HG02852 (cell line): ENCODE results near the gene NPTXR.
"Not testable (repeated sequence)": the region's sequence is repeated elsewhere in the genome, so short reads cannot be mapped to it uniquely, and the experiment has no call there.

ENCODE experiments used
- ATAC-seq: cut with Tn5 transposase; IDR thresholded peaks from one replicate; pipeline ENCODE4 v1.9.1; 2021; ENCODE audit warnings: mild to moderate bottlenecking, moderate library complexity; ENCODE audit not compliant: unreplicated experiment

NPTXR gene

DNA sequence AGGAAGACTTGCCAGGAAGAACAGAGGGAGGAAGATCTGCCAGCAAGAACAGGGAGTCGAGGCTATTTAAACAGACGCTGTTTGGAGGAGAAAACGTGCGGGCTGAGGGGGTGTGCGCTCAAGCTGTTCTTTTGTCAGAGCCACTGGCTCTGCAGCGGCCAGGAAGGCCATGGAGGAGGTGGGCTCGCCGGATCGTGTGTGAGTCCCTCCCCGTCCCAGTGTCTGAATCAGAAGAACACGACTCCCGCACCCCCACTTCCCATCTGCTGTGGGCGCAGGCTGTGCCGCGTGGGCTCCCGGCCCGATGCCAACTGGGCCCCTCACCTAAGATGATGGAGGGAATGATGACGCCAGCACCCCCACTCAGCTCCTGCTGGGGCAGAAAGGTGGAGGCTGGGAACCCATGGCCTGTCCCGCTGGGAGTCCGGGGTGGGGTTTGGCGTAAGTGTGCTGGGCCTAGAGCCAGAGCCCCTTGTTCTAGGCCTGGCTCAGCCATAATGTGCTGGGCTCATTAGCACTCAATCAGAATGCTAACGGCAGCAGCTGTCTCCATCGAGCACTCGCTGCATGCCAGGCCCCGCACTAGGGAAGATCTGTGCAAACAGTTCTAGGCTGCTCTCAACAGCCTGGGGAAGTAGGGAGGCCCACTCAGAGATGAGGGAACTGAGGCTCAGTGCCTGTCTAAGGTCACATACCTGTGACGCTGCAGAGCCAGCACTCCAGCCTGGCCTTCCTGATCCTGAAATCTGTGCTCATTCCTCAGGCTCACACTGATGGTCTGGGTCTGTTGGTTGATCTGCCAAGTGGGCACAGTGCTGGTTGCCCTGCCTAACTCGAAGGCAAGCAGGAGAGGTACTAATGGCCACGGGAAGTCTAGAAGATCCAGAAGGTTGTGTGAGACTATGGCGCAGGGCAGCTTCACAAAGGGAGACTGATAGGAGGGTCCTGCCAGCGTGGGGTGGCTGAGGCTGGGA, 11.5 kb downstream of the NPTXR start:
- ATAC-seq: no peak

DNA sequence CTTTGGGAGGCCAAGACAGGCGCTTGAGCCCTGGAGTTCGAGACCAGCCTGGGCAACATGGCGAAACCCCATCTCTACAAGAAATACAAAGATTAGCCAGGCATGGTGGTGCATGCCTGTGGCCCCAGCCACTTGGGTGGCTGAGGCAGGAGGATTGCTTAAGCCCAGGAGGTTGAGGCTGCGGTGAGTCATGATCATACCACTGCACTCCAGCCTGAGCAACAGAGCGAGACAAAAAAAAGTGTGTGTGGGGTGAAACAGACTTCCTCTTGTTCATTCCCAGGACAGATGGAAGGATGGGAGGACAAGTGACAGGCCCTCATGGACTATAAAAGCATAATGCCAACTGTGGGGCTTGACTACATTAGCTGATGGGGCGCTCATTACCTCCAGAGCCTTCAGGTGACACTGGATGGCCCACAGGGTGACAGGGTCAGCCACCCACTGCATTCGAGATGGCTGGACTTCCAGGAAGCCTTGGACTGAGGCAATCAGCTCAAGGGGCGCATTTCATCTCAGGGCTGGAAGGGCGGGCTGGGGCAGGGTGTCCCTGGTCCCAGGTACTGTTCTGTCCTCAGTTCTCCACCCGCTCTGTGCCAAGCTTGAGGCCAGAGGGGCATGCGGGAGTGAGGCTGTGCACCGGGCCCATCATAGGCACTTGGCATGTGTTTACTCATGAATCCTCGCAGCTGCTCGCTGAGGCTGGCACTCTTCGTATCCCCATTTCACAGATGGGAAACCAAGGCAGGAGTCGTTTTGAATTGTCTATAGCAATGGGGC, 12.5 kb downstream of the NPTXR start:
- ATAC-seq: no peak

DNA sequence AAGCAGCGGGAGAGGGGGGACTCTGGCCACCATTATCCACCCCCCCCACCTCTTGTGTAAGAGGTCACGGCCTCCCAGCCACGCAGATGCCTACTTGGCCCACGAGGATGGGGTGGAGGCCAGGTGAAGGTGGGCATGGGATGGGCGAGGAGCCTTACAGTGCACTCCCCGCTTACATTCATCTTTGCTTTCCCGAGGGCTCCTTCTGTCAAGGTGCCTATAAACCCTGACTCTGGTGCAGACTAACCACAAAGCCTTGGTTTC, 13.1 kb downstream of the NPTXR start:
- no peak for ATAC-seq

DNA sequence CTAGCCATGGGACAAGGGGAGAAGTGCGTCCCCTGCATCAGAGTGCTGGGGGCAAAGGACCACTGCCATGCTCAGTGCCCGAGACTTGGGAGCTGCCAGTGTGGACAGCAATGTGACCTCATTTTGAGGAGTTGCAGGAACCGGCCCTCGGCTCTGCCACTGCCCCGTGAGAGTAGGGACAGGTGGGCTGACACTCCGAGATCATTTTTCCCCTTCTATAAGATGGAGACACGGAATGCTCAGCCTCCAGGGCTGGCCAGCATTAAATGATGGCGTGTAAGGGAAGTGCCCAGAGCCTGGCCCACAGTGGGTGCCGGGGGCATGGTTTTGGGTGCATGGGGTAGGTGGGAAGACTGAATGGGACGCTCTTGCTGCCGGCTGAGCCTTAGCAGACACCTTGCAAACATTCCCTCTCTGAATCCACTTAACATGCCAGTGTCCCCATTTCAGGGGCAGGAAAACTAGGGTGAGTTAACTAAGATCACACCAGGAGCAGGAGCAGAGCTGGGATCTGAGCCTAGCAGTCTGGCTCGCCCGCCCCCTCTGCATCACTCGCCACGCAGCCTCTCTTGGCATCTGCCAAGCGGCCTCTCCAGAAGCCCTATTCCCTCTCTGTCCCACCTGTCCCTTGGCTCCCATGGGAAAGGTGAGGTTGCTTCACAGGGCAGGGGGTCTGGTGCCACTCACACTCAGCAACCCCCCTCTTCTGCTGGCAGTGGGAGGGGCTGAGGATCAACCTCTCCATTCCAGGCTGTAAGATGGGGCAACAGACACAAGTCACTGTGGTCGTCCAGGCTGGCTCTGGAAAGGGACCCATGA, 13.6 kb downstream of the NPTXR start:
- ATAC-seq: no peak

DNA sequence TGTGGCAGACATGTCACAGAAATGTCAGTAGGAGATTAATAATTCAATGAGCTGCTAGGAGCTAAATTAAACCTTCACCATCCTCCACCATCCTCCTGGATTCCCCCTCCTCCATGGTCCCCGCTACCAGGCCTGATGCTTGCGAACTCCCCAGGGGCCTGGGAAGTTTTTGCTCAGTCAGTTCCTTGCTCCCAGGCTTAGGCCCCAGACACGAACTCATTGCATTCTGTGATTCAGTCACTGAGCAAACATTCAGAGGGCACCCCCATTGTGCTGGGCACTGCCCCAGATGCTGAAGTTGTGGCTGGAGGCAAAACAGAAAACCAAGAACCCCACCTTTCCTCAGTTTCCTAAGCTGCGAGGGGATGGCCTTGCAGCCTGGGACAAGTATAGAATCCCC, 14.3 kb downstream of the NPTXR start:
- ATAC-seq: no peak

DNA sequence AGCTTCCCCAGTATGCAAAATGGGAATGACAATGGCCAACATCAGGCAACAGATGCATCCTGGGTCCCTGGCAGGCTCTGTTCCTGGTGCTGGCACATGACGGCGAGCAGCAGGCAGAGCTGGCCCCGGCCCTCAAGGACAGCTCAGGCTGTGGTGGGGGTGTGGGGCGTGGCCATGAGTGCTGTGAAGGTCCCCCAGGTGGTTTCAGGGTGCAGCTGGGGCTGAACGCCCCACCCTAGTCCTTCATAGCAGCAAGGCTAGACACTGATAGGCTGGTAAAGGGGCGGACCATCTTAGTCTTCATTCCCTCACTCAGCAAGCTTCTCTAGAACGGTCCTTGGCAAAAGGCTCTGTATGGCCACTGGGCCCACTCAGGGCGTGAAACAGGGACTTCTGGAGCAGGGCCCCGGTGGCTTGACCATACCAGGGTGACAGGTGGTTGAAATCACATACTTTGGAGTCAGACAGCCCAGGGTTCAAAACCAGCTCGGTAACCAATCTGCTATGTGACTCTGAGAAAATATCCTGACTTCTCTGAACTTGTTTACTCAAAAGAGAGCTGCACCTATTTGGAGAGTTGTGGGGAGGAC, 15.1 kb downstream of the NPTXR start:
- no peak for ATAC-seq

DNA sequence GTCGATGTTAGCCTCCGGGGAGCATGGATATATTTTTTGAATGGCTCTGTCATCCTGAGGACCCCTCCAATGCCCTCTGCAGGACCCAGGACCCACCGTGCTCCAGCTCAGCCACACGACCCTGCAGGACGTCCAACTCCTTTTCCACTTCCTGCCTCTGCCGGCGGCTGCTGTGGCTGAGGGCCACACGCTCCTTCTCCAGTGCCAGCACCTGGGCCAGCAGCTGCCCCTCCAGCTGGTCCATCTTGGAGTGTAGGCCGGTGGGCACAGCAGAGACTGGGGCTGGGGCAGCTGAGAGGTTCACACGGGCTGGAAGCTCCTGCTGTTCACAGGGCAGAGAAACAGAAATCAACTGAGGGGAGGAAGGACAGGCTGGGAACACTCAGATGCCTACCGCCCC, 15.6 kb downstream of the NPTXR start:
- no peak for ATAC-seq

DNA sequence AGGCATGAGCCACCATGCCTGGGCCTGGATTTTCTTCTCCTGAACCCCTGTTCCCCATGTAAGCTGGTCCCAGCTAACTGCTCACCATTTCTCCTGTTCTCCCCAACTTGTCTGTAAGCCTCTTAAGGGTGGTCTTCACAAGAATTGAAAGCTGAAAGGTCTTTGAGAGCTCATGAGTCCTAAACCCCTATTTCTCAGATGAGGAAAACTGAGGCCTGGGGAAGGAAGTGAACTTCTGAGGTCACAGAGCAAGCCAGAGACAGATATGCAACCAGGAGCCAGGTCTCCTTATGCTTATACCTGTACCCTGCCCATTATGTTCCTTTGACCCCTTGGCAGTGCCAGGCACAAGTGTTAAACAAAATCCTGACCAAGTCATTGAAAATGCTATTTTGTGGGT, 16.3 kb downstream of the NPTXR start:
- no peak for ATAC-seq

DNA sequence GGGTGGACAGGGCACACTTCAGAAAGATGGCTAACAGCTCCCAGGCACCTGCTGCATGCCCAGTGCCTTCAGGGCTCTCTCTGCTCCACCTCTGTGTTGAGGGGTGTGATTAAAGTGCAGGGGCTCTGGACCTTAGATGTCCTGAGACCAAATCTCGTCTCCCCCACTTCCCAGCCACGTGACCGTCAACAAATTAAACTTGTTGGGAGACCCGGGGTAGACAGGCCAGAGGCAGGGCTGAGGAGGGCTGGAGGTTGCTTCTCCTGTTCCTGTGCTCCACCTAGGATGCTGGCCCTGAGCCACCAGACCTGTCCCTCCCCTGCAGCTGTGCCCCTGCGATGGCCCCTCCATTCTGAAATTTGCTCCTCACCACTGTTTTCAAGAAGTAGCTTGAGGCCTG, 17.0 kb downstream of the NPTXR start:
- ATAC-seq: no peak

DNA sequence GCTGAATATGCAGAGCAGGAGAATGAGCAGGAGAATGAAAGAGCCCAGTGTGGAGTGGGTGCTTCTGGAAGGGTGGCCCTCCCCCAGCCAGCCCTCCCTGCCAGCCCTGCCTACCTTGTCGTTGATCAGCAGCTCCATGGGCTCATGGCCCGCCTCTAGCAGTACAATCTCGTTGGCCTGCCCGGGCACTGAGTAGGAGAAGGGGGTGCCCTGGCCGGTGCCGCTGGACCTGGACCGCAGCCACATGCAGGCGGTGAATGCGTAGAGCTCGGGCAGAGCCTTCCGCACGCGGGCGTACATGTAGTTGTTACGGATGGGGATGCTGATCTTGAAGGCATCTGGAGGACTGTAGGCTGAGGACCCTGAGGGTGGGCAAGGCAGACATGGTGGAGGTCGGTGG, 17.4 kb downstream of the NPTXR start:
- no peak for ATAC-seq

DNA sequence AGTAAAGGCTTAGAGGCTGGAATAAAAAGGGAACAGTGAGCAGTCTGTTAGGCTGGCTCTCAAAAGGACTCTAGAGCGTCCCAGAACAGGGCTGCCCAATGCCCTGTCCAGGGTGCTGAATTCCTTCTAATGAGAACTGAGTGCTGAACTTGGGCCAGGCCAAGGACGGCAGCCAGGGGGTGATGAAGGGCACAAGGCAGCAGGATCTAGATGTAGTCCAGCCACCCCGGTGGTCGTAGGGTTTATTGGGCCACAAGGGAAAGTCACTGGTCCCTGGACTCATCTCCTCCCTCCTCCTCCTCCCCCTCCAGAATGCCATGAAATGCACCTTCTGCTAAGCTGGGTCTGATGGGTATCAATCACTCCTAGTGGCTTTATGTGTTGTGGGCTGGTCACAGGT, 19.2 kb downstream of the NPTXR start:
- ATAC-seq: no peak

DNA sequence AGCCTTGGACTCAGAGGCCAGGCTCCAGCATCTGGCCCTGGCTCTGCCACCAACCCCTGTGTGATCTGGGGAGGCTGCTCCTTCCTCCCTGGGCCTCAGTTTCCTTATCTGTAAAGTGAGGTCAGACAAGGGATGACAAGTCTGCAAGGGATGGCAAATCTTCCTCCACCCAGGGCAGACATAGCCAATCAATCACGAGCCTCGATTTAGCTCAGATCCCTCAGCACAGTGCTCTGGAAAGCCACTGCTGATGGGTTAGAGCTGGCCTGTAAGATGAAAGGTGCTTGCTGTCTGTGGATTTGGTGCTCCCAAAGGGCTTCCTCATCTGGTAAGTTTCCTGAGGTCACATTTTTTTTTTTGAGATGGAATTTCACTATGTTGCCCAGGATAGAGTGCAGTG, 20.2 kb downstream of the NPTXR start:
- ATAC-seq: no peak

DNA sequence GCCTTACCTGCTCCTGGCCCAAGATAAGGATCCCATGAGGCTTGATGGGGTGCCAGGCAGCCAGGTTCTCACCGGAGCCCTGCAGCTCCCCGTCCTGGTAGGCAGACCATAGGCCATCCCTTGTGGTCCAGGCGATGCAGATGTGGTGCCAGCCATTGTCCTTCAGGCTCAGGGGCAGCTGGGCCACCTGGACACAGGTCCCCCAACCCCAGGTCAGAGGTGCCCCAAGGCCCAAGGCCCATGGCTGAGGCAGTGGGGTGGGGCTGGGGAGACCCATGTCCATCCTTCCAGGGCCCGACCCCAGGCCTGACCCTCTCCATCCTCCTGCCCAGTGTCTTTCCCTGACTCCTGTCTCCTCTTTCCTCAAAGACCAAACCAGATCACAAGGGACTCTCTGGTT, 20.8 kb downstream of the NPTXR start:
- ATAC-seq: no peak

DNA sequence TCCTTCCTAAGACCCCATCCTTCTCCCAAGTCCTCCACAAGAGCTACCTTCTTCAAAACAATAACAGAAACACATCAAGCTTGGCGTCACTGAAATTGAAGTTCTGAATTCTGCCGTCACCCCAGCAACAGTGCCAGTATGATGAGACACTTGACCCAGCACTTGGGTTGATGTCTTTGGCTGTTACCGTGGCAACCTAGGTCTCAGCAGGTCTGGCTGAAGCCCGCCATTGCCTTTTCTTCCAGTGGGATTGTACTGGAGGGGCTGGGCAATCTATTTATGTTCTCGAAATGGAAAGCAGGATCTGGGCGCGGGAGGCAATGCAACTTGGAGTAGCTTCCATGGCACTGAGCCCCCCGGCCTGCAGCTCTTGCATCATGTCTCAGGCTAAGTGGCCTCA, 23.8 kb downstream of the NPTXR start:
- ATAC-seq: no peak

DNA sequence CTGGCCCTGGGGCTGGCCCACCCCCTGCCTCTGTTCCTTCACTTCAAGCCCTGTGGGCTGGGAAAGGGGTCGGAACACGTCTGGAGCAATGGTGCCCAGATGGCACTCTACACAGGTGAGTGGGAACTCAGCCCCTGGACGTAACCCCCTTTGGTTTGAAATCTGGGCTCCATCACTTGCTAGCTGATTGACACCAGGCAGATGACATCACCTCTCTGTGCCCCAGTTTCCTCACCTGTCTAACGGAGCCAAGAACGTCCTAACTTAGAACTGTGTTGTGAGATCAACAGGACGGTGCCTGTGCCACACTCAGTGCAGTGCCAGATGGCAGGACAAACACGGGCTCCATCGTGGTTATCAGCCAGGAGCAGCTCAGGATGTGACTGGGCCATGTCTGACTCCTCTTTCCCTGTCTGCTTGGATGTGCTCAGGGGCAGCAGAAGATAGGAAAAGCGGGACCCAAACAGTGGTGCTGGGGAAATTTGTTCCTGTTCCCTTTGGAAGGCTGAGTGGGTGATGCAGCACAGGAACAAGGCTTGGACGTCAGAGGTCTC, 24.4 kb downstream of the NPTXR start:
- ATAC-seq: no peak

DNA sequence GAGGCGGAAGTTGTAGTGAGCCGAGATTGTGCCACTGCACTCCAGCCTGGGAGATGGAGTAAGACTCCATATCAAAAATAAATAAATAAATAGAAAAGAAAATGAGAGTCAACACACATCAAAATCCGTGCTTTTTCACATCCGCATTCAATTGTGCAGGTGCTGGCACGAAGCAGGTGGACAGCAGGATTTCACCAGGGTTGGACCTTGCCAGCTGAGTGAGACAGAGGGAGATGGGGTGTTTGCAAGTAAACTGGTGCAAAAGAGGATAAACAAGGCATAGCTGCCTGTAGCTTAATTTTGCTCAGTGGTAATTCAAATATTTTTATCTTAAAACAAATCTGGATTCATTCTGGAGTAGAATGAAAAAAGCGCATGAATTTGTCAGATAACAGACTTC, 26.6 kb downstream of the NPTXR start:
- no peak for ATAC-seq

DNA sequence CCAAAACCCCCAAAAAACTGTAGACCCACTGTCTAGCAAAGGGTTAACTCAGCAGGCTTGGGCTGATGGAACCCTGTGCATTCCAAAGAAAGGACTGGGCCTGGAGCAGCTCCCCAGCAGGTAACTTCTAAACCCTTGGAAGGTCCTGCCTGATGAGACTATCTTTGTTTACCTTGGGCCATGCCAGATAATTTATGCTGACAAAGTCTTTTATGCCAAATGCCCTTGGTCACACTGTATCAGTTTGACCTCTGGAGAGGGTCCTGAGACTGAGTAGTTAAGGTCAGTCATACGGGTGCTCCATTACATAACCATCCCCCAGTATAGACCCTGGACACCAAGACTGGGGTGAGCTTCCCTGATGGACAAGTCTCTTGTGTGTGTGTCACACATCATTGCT, 28.0 kb downstream of the NPTXR start:
- no peak for ATAC-seq

DNA sequence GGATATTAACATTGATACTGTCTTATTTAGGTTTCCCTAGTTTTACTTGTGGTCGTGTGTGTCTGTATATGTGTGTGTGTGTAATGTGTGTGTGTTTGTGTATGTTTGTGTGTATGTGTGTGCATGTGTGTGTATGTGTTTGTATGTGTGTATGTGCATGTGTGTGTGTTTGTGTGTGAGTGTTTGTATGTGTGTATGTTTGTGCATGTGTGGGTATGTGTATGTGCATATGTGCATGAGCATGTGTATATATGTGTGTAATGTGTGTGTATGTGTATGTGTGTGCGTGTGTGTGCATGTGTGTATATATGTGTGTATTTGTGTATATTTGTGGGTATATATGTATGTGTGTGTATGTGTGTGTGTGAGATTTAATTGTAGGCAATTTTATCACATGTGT, 32.6 kb downstream of the NPTXR start:
- ATAC-seq: no peak

DNA sequence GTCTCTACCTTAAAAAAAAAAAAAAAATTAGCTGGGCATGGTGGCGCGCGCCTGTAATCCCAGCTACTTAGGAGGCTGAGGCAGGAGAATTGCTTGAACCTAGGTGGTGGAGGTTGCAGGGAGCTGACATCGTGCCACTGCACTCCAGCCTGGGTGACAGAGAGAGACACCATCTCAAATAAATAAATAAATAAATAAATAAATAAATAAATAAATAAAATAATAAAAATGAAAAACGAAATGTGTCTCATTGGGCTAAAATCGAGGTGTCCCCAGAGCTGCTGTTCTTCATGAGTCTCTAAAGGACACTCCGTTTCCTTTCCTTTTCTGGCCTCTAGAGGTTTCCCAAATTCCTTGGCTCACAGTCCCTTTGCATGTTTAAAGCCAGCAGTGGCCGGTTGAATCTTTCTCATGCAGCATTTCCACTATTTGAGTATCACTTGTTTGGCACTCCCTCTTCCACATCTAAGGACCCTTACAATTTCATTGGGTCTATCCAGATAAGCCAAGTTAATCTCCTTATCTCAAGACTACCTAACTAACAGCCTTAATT, 38.7 kb downstream of the NPTXR start:
- not testable (repeated sequence) for ATAC-seq

DNA sequence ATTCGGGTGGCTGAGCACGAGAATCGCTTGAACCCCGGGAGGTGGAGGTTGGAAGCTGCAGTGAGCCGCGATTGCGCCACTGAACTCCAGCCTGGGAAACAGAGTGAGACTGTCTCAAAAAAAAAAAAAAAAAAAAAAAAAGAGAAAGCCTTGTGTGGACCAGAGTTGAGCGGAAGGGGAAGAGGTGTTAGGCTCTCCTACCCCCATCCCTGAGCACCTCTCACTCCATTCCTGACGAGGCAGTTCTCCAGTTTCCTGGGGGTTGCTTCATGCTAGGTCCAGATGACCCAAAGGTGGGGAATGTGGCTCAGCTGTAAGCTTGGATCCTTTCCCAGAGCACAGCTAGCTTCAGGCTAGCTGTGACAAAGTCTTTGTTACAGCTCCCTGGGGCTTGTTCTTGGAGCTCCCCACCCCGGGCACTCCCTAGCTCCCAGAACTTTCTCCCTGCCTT, 41.1 kb downstream of the NPTXR start:
- no peak for ATAC-seq
